ENCODE results near the gene C22orf39. TPM values are rescaled to one million over a fixed set of nuclear protein-coding genes. Genes with fewer than 3 reads are reported as not detected.

The C22orf39 gene
- total and polyA plus RNA-seq, 5 donors, result 44.9 to 64.3 (median 58.0) TPM

- H3K4me1 ChIP-seq (ENCODE audit: control insufficient read depth, insufficient read depth, low read length), result no peaks in the 10 kb centered on the region
Measured at GRCh38 chr22:19464546-19464945, 17.0 kb upstream of the C22orf39 start.

GRCh38 chr22:19463491-19464469, 16.3 kb upstream of the C22orf39 start:
- peak; percentile 76 to 82 for ATAC-seq
- peak; percentile 68 to 83 (median 78) for DNase-seq
- no peaks in the 10 kb centered on the region for H3K9me3 ChIP-seq (ENCODE audit: control insufficient read depth, low read length)
- no peak overlapping the region for H3K4me3 ChIP-seq (ENCODE audit: low read length)
- no peaks in the 10 kb centered on the region for H3K27me3 ChIP-seq (ENCODE audit: control insufficient read depth, insufficient read depth)
- H3K27ac ChIP-seq (ENCODE audit: low read length), result no peak overlapping the region
- WGBS, result 70% methylated on average over 7 of the region's 7 CpGs
- H3K4me1 ChIP-seq (ENCODE audit: control insufficient read depth, insufficient read depth, low read length), result no peaks in the 10 kb centered on the region
- intact Hi-C loops (cut with DNase I), result no loop called here

More at GRCh38 chr22:19464546-19464945, 17.0 kb upstream of the C22orf39 start:
- no peak for ATAC-seq
- WGBS, result 60% methylated on average over 1 of the region's 1 CpG
- H3K27me3 ChIP-seq (ENCODE audit: control insufficient read depth, insufficient read depth), result no peaks in the 10 kb centered on the region
- no peak overlapping the region for H3K4me3 ChIP-seq (ENCODE audit: low read length)
- no peak overlapping the region for H3K27ac ChIP-seq (ENCODE audit: low read length)
- no peak for DNase-seq
- H3K9me3 ChIP-seq (ENCODE audit: control insufficient read depth, low read length), result no peaks in the 10 kb centered on the region
- intact Hi-C loops (cut with DNase I), result no loop called here

- H3K9me3 ChIP-seq (ENCODE audit: control insufficient read depth, low read length), result no peaks in the 10 kb centered on the region
- H3K27ac ChIP-seq (ENCODE audit: low read length), result no peak overlapping the region
- ATAC-seq, result no peak
- H3K27me3 ChIP-seq (ENCODE audit: control insufficient read depth, insufficient read depth), result no peaks in the 10 kb centered on the region
- whole genome bisulfite sequencing, result 96% methylated on average over 1 of the region's 1 CpG
- no peaks in the 10 kb centered on the region for H3K4me1 ChIP-seq (ENCODE audit: control insufficient read depth, insufficient read depth, low read length)
- intact Hi-C loops (cut with DNase I), result no loop called here
- no peak overlapping the region for H3K4me3 ChIP-seq (ENCODE audit: low read length)
- no peak for DNase-seq
Measured at GRCh38 chr22:19463008-19463407, 15.5 kb upstream of the C22orf39 start.

DNA sequence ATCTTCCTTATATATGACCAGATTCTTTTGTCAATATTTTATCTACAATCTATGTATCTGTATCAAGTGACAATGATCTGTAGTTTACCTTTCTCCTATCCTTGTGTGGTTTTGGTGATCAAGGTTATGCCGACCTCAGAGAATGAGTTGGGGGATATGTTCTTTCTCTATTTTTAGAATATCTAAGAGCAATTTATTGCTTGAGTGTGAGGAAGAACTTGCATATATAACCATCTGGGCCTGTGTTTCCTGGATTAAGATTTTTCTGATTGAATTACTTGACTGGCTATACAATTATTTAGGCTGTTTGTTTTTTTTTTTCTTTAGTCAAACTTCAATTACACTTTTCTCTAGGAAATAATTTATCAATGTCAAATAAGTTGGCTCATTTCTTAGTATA, 14.0 kb upstream of the C22orf39 start:
- Histone ChIP-seq H3K9me3 (ENCODE audit: control insufficient read depth, low read length) (no peaks in the 10 kb centered on the region), H3K4me1 (ENCODE audit: control insufficient read depth, insufficient read depth, low read length) (no peaks in the 10 kb centered on the region), H3K27me3 (ENCODE audit: control insufficient read depth, insufficient read depth) (no peaks in the 10 kb centered on the region), H3K27ac (ENCODE audit: low read length) (no peak overlapping the region), H3K4me3 (ENCODE audit: low read length) (no peak overlapping the region)
- DNase-seq (no peak), ATAC-seq (no peak)
- intact Hi-C loops (cut with DNase I), result no loop called here
- WGBS, result 89% methylated on average over 1 of the region's 1 CpG

- Histone ChIP-seq H3K4me3 (ENCODE audit: low read length) (no peak overlapping the region), H3K4me1 (ENCODE audit: control insufficient read depth, insufficient read depth, low read length) (no peaks in the 10 kb centered on the region), H3K9me3 (ENCODE audit: control insufficient read depth, low read length) (no peaks in the 10 kb centered on the region), H3K27ac (ENCODE audit: low read length) (no peak overlapping the region), H3K27me3 (ENCODE audit: control insufficient read depth, insufficient read depth) (no peaks in the 10 kb centered on the region)
- intact Hi-C loops (cut with DNase I), result no loop called here
- 81% methylated on average over 2 of the region's 2 CpGs for WGBS
- DNase-seq (no peak), ATAC-seq (no peak)
Measured at GRCh38 chr22:19460036-19460435, 12.5 kb upstream of the C22orf39 start.

GRCh38 chr22:19457828-19458428, 10.4 kb upstream of the C22orf39 start:
- ATAC-seq, result no peak
- 95% methylated on average over 8 of the region's 8 CpGs for WGBS
- Histone ChIP-seq H3K9me3 (ENCODE audit: control insufficient read depth, low read length) (no peaks in the 10 kb centered on the region), H3K4me1 (ENCODE audit: control insufficient read depth, insufficient read depth, low read length) (no peaks in the 10 kb centered on the region), H3K4me3 (ENCODE audit: low read length) (no peak overlapping the region), H3K27ac (ENCODE audit: low read length) (no peak overlapping the region), H3K27me3 (ENCODE audit: control insufficient read depth, insufficient read depth) (no peaks in the 10 kb centered on the region)
- DNase-seq, result no peak
- intact Hi-C loops (cut with DNase I), result no loop called here

GRCh38 chr22:19456541-19456940, 9.0 kb upstream of the C22orf39 start:
- intact Hi-C loops (cut with DNase I), result no loop called here
- H3K27ac ChIP-seq (ENCODE audit: low read length), result no peak overlapping the region
- 92% methylated on average over 10 of the region's 10 CpGs for WGBS
- H3K4me1 ChIP-seq (ENCODE audit: control insufficient read depth, insufficient read depth, low read length), result no peaks in the 10 kb centered on the region
- H3K9me3 ChIP-seq (ENCODE audit: control insufficient read depth, low read length), result no peaks in the 10 kb centered on the region
- DNase-seq (no peak), ATAC-seq (no peak)
- H3K4me3 ChIP-seq (ENCODE audit: low read length), result no peak overlapping the region
- no peaks in the 10 kb centered on the region for H3K27me3 ChIP-seq (ENCODE audit: control insufficient read depth, insufficient read depth)

- no peak for DNase-seq
- Histone ChIP-seq H3K4me1 (ENCODE audit: control insufficient read depth, insufficient read depth, low read length) (no peaks in the 10 kb centered on the region), H3K4me3 (ENCODE audit: low read length) (no peak overlapping the region), H3K27me3 (ENCODE audit: control insufficient read depth, insufficient read depth) (no peaks in the 10 kb centered on the region), H3K9me3 (ENCODE audit: control insufficient read depth, low read length) (no peaks in the 10 kb centered on the region), H3K27ac (ENCODE audit: low read length) (no peak overlapping the region)
- WGBS, result 77% methylated on average over 4 of the region's 4 CpGs
- intact Hi-C loops (cut with DNase I), result no loop called here
- peak in 1 of 2 donors; percentile 13 for ATAC-seq
Measured at GRCh38 chr22:19455585-19456370, 8.3 kb upstream of the C22orf39 start.

GRCh38 chr22:19455033-19455432, 7.5 kb upstream of the C22orf39 start:
- no peak overlapping the region for H3K27ac ChIP-seq (ENCODE audit: low read length)
- no peaks in the 10 kb centered on the region for H3K9me3 ChIP-seq (ENCODE audit: control insufficient read depth, low read length)
- H3K27me3 ChIP-seq (ENCODE audit: control insufficient read depth, insufficient read depth), result no peaks in the 10 kb centered on the region
- intact Hi-C loops (cut with DNase I), result no loop called here
- DNase-seq, result no peak
- ATAC-seq, result no peak
- no peaks in the 10 kb centered on the region for H3K4me1 ChIP-seq (ENCODE audit: control insufficient read depth, insufficient read depth, low read length)
- no peak overlapping the region for H3K4me3 ChIP-seq (ENCODE audit: low read length)
- 96% methylated on average over 2 of the region's 2 CpGs for WGBS

DNA sequence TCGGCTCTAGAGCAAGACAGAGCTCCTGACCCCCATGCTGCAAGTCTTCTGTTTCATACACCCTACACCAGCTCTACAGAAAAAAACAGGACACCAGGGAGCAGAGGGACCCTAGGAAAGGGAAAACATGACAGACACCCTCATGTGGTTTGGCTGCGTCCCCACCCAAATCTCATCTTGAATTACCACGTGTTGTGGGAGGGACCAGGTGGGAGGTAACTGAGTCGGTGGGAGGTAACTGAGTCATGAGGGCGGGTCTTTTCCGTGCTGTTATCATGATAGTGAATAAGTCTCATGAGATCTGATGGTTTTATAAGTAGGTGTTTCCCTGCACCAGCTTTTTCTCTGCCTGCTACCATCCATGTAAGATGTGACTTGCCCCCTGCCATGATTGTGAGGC, 6.6 kb upstream of the C22orf39 start:
- ATAC-seq (no peak), DNase-seq (no peak)
- H3K9me3 ChIP-seq (ENCODE audit: control insufficient read depth, low read length), result no peaks in the 10 kb centered on the region
- no peak overlapping the region for H3K27ac ChIP-seq (ENCODE audit: low read length)
- no peaks in the 10 kb centered on the region for H3K27me3 ChIP-seq (ENCODE audit: control insufficient read depth, insufficient read depth)
- no peaks in the 10 kb centered on the region for H3K4me1 ChIP-seq (ENCODE audit: control insufficient read depth, insufficient read depth, low read length)
- H3K4me3 ChIP-seq (ENCODE audit: low read length), result no peak overlapping the region
- WGBS, result 83% methylated on average over 6 of the region's 6 CpGs
- intact Hi-C loops (cut with DNase I), result no loop called here

GRCh38 chr22:19453718-19454117, 6.2 kb upstream of the C22orf39 start:
- intact Hi-C loops (cut with DNase I), result no loop called here
- 95% methylated on average over 5 of the region's 5 CpGs for WGBS
- DNase-seq, result no peak
- H3K27ac ChIP-seq (ENCODE audit: low read length), result no peak overlapping the region
- no peak overlapping the region for H3K4me3 ChIP-seq (ENCODE audit: low read length)
- ATAC-seq, result no peak
- H3K9me3 ChIP-seq (ENCODE audit: control insufficient read depth, low read length), result no peaks in the 10 kb centered on the region
- H3K27me3 ChIP-seq (ENCODE audit: control insufficient read depth, insufficient read depth), result no peaks in the 10 kb centered on the region
- H3K4me1 ChIP-seq (ENCODE audit: control insufficient read depth, insufficient read depth, low read length), result no peaks in the 10 kb centered on the region
